ENCODE measurements around the gene GPC1. TPM values are rescaled to one million over a fixed set of nuclear protein-coding genes. Genes with fewer than 3 reads are reported as not detected.

The GPC1 gene
- total and polyA plus RNA-seq, 10 of the 15 experiments (the other 5 are each of a cell fraction or from before 2014, with no cell fraction given): 0.06 to 0.77 (median 0.23) TPM; not detected in 3

DNA sequence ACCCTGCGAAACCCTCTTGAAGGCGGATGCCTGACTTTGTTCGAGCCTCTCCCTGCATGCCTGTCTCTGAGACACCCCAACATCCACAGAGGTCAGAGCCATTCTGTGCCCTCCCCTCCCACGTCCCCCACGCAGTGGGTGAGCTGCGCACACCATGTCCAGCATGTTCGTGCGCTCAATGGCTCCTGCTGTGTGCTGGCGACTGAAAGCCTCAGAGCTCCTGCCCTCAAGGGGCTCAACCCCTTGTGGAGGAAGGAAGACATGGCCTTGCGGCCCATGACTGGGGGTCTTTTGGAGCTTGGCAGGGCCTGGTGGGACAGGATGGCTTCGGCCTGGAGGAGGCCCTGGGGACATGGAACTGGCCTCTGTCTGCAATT, 76.6 kb downstream of the GPC1 start:
- Histone ChIP-seq H3K4me1 (ENCODE audit: control insufficient read depth, insufficient read depth, low read length) (peaks cover 10% of the 10 kb centered on the region), H3K79me2 (ENCODE audit: control insufficient read depth, insufficient read depth, low read length) (no peaks in the 10 kb centered on the region), H3K36me3 (ENCODE audit: control insufficient read depth in 2 of 2, insufficient read depth in 2 of 2, low read length in 1 of 2) (no peaks in the 10 kb centered on the region), H3K27ac (ENCODE audit: control insufficient read depth, insufficient read depth) (no peak overlapping the region), H4K20me1 (ENCODE audit: control insufficient read depth, insufficient read depth) (no peaks in the 10 kb centered on the region), H3K4me3 (no peak overlapping the region), H3K9ac (ENCODE audit: control insufficient read depth, insufficient read depth, low read length) (no peak overlapping the region), H3K27me3 (replicated peaks in 1 of 2; ENCODE audit: control insufficient read depth in 2 of 2, insufficient read depth in 2 of 2, low read length in 1 of 2) (no peaks in the 10 kb centered on the region), H2AFZ (ENCODE audit: control insufficient read depth, low read depth, low read length) (no peak overlapping the region), H3K4me2 (ENCODE audit: control insufficient read depth, insufficient read depth) (no peak overlapping the region), H3K9me3 (replicated peaks; ENCODE audit: control insufficient read depth, insufficient read depth, low read length) (no peaks in the 10 kb centered on the region)
- ATAC-seq (no peak), DNase-seq (ENCODE audit: low read depth, low spot score) (no peak), FAIRE-seq (no peak)
- CTCF ChIA-PET: interaction anchor here (1.0 kb wide), 1 partner anchor 72 kb away, joined by 3 read pairs; no protein-coding TSS in a partner anchor
- no TSS peak for BruUV-seq (replicated peaks)
- in situ Hi-C loops (cut with MboI): loop anchor here (25.0 kb wide), 1 partner anchor 325 kb away; no protein-coding TSS in a partner anchor
- SMC1A ChIA-PET (ENCODE audit: uncharacterized antibody, unreplicated experiment): no interaction called here
- RAD21 ChIA-PET (ENCODE audit: unreplicated experiment): no interaction called here
- POLR2A ChIA-PET: no interaction called here
- WGBS (ENCODE audit: insufficient coverage, insufficient replicate concordance, low lambda C conversion rate, missing lambda C conversion rate): 92% methylated on average over 11 of the region's 11 CpGs
- intact Hi-C loops (cut with micrococcal nuclease; ENCODE audit: unreplicated experiment): loop anchor here (5.0 to 10.0 kb wide), 3 partner anchors 55 to 223 kb away; partner anchors contain the start of gene RNPEPL1
- no peak for TF ChIP-seq BHLHE40 (IDR thresholded peaks at IDR 0.05; ENCODE audit: borderline replicate concordance in 1 of 2, low read depth in 2 of 2, low read length in 1 of 2)
- TF ChIP-seq, protein P1, sequence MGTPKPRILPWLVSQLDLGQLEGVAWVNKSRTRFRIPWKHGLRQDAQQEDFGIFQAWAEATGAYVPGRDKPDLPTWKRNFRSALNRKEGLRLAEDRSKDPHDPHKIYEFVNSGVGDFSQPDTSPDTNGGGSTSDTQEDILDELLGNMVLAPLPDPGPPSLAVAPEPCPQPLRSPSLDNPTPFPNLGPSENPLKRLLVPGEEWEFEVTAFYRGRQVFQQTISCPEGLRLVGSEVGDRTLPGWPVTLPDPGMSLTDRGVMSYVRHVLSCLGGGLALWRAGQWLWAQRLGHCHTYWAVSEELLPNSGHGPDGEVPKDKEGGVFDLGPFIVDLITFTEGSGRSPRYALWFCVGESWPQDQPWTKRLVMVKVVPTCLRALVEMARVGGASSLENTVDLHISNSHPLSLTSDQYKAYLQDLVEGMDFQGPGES (IDR thresholded peaks at IDR 0.05): no peak
- no peak for TF ChIP-seq POLR2AphosphoS2 (IDR thresholded peaks at IDR 0.05; ENCODE audit: low read depth, low read length)
- no peak for TF ChIP-seq POLR2AphosphoS5 (IDR thresholded peaks at IDR 0.05; ENCODE audit: low read length)
- TF ChIP-seq RBBP5 (conservative IDR thresholded peaks at IDR 0.05): no peak
- TF ChIP-seq, protein P2, sequence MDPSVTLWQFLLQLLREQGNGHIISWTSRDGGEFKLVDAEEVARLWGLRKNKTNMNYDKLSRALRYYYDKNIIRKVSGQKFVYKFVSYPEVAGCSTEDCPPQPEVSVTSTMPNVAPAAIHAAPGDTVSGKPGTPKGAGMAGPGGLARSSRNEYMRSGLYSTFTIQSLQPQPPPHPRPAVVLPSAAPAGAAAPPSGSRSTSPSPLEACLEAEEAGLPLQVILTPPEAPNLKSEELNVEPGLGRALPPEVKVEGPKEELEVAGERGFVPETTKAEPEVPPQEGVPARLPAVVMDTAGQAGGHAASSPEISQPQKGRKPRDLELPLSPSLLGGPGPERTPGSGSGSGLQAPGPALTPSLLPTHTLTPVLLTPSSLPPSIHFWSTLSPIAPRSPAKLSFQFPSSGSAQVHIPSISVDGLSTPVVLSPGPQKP (IDR thresholded peaks at IDR 0.05; ENCODE audit: low read depth, low read length): no peak
- TF ChIP-seq HDAC6 (IDR thresholded peaks at IDR 0.05; ENCODE audit: unreplicated experiment): no peak
